Measurements from ENCODE around the gene PTP4A1.
"Not testable (repeated sequence)": the region's sequence is repeated elsewhere in the genome, so short reads cannot be mapped to it uniquely, and the experiment has no call there.

The PTP4A1 gene

DNA sequence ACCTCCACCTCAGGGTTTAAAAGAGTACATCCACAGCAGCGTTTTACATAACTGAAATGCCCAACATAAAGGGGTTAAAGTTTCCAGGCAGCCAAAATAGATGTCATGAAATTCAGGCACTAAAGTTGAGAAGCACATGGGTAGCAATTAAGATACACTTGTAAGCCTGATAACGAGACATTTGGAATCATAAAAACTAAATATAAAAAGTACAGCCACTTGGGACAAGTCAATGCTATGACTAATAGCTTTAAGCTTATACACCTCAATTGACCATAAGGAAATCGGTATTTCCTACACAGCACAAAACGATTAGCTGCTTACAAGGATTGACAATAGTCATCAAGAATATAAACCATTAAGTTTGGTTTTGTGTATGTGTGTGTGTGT is 11.8 kb downstream of the PTP4A1 start:
- peak in 1 of 3 donors; percentile 41 for DNase-seq

DNA sequence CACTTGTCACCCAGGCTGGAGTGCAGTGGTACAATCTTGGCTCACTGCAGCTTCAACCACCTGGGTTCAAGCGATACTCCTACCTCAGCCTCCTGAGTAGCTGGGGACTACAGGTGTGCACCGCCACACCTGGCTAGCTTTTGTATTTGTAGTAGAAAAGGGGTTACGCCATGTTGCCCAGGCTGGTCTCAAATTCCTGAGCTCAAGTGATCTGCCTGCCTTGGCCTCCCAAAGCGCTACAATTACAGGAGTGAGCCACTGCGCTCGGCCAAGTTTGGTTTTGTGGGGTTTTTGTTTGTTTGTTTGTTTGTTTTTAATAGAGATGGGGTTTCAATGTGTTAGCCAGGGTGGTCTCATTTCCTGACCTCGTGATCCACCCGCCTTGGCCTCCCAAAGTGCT is 12.3 kb downstream of the PTP4A1 start:
- DNase-seq, result no peak

DNA sequence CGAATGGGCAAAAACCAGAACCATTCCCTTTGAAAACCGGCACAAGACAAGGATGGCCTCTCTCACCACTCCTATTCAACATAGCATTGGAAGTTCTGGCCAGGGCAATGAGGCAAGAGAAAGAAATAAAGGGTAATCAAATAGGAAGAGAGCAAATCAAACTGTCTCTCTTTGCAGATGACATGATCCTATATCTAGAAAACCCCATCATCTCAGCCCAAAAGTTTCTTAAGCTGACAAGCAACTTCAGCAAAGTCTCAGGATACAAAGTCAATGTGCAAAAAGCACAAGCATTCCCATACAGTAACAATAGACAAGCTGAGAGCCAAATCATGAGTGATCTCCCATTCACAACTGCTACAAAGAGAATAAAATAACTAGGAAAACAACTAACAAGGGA is 13.4 kb downstream of the PTP4A1 start:
- DNase-seq, result not testable (repeated sequence)

DNA sequence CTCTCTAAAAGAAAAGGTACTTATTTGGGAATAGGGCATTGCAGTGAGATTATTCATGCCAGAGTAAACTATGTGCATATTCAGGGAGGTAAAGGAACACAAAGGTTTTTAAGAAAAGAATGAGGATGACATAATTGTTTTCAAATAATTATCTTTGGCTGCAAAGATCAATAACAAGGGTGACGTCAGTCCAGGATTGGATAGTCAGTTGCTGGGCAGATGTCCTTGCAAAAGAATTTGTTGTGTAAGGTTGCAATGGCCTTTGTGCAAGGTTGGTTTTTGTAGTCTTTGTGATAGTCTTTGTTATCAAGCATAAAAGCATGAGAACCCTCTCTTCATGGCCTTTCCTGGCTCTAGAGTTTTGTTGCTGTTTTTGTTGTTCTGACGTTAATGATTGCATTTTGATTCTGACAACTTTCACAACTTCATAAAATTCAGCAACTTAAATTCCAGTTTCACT is 17.7 kb downstream of the PTP4A1 start:
- no peak for DNase-seq

GRCh38 chr6:63592886-63593285 is 20.6 kb downstream of the PTP4A1 start:
- no peak for DNase-seq

DNA sequence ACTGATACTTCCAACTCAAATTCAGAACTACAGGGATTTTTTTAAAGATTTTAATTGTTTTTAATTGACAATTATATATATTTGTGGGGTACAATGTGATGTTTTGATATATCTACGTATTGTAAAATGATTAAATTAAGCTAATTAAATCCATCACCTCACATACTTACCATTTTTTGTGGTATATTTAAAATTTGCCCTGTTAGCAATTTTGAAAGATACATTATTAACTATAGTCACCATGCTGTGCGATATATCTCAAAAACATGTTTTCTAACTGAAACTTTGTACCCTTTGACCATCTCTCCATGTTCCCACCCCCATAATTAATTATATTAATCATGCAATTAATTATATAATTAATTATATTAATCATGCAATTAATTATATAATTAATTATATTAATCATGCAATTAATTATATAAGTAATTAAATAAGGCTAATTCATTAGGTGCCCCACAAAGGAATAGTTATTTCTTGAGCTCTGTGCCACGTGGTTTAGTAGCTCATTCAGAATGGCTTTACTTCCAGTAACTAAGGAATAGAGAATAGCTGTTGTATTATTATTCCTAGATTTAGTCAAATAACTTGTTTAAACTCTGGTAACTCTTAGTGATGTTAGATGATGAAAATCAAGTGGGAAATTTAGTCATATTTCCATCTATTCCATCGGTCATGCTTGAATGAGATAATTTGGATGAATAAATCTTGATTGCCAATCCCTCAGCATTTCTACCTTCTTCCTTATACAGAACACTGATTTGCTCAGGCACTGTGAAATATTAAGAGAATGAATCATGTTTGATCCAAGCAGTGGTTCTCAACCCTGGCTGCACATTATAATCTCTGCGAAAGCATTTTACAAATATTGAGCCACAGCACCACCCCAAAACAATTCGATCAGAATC is 25.1 kb downstream of the PTP4A1 start:
- DNase-seq, result peak in 2 of 3 donors; percentile 35 to 64

GRCh38 chr6:63598049-63599036 is 26.1 kb downstream of the PTP4A1 start:
- peak; percentile 71 to 75 (median 72) for DNase-seq

DNA sequence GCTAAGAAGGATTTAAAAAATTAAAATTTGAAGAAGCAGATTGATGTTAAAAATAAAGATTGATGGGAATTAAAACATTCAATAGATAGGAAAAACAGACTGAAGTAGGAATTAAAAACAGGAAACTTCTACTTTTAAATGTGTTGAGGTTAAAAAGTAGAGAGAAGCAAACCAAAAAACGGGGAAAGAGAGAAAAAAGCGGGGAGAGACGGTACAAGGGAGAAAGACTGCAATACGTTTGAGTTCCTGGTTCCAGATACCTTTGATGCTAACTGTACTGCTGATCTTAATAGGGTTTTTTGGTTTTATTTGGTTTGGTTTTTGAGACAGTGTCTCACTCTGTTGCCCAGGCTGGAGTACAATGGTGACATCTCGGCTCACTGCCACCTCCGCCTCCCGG is 27.0 kb downstream of the PTP4A1 start:
- DNase-seq, result no peak

GRCh38 chr6:63600136-63600535 is 27.9 kb downstream of the PTP4A1 start:
- peak; percentile 29 to 75 (median 65) for DNase-seq

DNA sequence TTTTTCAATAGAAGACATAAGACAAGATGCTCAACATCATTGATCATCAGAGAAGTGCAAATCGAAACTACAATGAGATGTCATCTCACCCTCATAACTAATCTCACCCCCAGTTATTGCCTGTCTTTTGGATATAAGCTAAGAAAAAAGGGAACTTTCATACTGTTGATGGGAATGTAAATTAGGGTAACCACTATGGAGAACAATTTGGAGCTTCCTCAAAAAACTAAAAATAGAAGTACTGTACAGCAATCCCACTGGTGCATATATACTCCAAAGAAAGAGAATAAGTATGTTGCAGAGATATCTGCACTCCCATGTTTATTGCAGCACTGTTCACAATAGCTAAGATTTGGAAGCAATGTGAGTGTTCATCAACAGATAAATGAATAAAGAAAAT is 37.0 kb downstream of the PTP4A1 start:
- peak in 1 of 3 donors; percentile 29 for DNase-seq

GRCh38 chr6:63610944-63611343 is 38.7 kb downstream of the PTP4A1 start:
- no peak for DNase-seq

- no peak for DNase-seq
These were observed 39.3 kb downstream of the PTP4A1 start for GRCh38 chr6:63611560-63611959.

GRCh38 chr6:63615590-63615989 is 43.3 kb downstream of the PTP4A1 start:
- DNase-seq, result no peak

Measured in suppressor macrophage treated with lipopolysaccharide for 1 hour (primary cell).